NCI-H774 (cell line): ENCODE measurements around the gene KDM3A.

ENCODE experiments used
- DNase-seq: peaks from one replicate; lab custom pipeline; 2025; lab: John Stamatoyannopoulos, UW

KDM3A gene

DNA sequence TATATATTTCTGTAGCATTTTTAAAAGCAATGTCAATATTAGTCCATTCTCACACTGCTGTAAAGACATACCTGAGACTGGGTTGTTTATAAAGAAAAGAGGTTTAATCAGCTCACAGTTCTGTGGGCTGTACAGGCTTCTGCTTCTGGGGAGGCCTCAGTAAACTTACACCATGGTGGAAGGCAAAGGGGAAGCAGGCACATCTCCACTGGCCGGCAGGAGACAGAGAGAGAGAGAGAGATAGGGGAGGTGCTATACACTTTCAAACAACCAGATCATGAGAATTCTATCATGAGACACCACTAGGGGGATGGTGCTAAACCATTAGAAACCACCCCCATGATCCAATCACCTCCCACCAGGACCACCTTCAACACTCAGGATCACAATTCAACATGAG is 79.0 kb downstream of the KDM3A start:
- DNase-seq, result no peak

DNA sequence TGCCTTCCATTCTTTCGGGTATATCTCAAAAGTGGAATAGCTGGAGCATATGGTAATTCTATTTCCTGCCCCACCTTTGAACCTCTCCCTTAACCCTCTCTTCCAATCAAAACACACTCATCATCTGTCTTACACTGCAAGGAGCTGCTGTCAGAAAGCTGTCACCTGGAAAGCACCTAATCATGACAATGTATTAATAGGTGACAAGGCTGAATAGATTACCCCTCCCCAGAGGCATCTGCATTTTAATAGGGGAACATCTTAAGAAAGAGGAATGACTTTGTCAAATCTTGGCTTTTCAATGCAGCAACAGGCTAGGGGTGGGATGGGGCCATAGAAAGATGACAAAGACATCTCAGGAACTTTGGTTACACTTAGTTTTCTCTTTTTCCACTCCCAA is 80.8 kb downstream of the KDM3A start:
- no peak for DNase-seq

DNA sequence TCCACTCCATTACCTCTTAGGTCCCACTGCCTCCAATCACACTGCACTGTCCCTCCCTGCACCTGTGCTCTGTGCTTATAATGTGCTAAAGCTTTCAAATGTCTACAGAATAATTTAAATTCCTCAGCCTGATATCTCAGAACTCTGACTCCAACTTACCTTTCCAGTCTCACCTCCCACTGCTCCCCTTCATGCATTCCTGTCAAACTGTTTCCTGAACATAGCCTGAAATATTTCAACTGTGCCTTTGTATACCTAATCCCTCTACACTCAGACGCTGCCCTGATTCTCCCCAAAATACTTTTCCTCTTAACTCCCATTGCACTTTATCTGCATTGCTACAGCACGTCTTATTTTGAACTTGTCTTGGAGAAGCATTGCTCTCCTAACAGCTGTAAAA is 81.5 kb downstream of the KDM3A start:
- DNase-seq, result no peak

GRCh38 chr2:86523491-86523890 is 82.3 kb downstream of the KDM3A start:
- no peak for DNase-seq

- DNase-seq, result no peak
These were observed 84.5 kb downstream of the KDM3A start for GRCh38 chr2:86525421-86526340.

- no peak for DNase-seq
These were observed 92.4 kb downstream of the KDM3A start for GRCh38 chr2:86533589-86533988.

DNA sequence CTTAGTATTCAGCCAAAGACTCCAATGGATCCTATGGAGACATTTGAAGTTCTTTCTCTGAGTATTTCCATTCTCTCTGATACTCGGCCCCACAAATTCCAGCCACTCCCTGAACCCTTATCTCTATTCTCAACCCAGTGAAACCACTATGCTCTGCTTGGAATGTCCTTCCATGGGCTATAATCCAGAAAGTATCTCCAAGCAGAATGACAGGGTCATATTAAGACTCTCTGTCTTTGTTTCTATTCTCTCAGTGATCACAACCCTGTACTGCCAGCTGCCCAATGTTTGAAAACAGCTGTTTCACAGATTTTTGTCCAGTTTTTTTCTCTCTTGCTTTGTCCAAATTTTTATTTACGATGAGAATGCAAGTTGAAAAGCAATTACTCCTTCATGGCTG is 100.2 kb downstream of the KDM3A start:
- DNase-seq, result no peak
